GM23248 (cell line): ENCODE results near the gene LUZP2.

ENCODE experiments used
- EZH2 ChIP-seq: fragments of 200-600 bp; sonication (generic); IDR thresholded peaks from 2 replicates; pipeline ENCODE4 v1.6.1; 2018; ENCODE audit warnings: antibody characterized with exemption, mild to moderate bottlenecking; ENCODE audit not compliant: insufficient read depth, poor library complexity, severe bottlenecking
- EZH2phosphoT487 ChIP-seq: fragments of 200-600 bp; sonication (generic); IDR thresholded peaks from 2 replicates; pipeline ENCODE4 v1.6.1; 2018; ENCODE audit warnings: antibody characterized with exemption, moderate library complexity, mild to moderate bottlenecking, low read depth; ENCODE audit not compliant: insufficient read depth

- TF ChIP-seq EZH2 (no peak), EZH2phosphoT487 (no peak)
Observed at GRCh38 chr11:24687531-24688147, 190.8 kb downstream of the LUZP2 start.
